H1 (cell line): ENCODE measurements around the gene OTP. TPM values are rescaled to one million over a fixed set of nuclear protein-coding genes. Genes with fewer than 3 reads are reported as not detected.

ENCODE experiments used
- CHD2 ChIP-seq: IDR thresholded peaks from 2 replicates; pipeline ENCODE4 v1.6.1; 2012; ENCODE audit warnings: low read length, improper control_type of control experiment
- CTBP2 ChIP-seq: IDR thresholded peaks from 2 replicates; pipeline ENCODE4 v1.7.0; 2011; ENCODE audit warnings: borderline replicate concordance, mild to moderate bottlenecking, moderate library complexity, mixed read lengths, low read length; ENCODE audit not compliant: insufficient read depth, insufficient read length
- EGR1 ChIP-seq: IDR thresholded peaks from 2 replicates; pipeline ENCODE4 v1.6.1; 2011; ENCODE audit warnings: low read depth, low read length, borderline replicate concordance
- EP300 ChIP-seq, 2 experiments: IDR thresholded peaks; 1 replicate in 1 of 2; 2 replicates in 1 of 2; pipeline ENCODE4 v1.6.1; 2011 to 2012; ENCODE audit warnings: low read depth in 2 of 2, low read length in 2 of 2, mild to moderate bottlenecking in 2 of 2, borderline replicate concordance in 1 of 2, inconsistent platforms in 1 of 2, moderate library complexity in 1 of 2
- EZH2 ChIP-seq: fragments of 200-600 bp; sonication (generic); IDR thresholded peaks from 2 replicates; pipeline ENCODE4 v1.7.1; 2012; ENCODE audit warnings: low read depth, mild to moderate bottlenecking, moderate library complexity, low read length, inconsistent platforms; ENCODE audit not compliant: severe bottlenecking
- KDM1A ChIP-seq: fragments of 200-600, 300-600 bp; sonication (generic); IDR thresholded peaks from 2 replicates; pipeline ENCODE4 v1.7.1; 2016; ENCODE audit warnings: mild to moderate bottlenecking, low read length, borderline replicate concordance
- NANOG ChIP-seq: IDR thresholded peaks from 2 replicates; pipeline ENCODE4 v1.6.1; 2011; ENCODE audit warnings: low read length, low read depth, mild to moderate bottlenecking, inconsistent platforms; ENCODE audit not compliant: insufficient read depth, poor library complexity, severe bottlenecking
- POU5F1 ChIP-seq: IDR thresholded peaks from 2 replicates; pipeline ENCODE4 v1.6.1; 2011; ENCODE audit warnings: low read depth, mild to moderate bottlenecking, low read length, moderate library complexity
- RAD21 ChIP-seq, 2 experiments: IDR thresholded peaks in 1 of 2; conservative IDR thresholded peaks in 1 of 2; 2 replicates each; pipeline ENCODE4 v1.6.1; 2011; ENCODE audit warnings: low read depth in 2 of 2, low read length in 2 of 2, improper control_type of control experiment in 1 of 2, inconsistent platforms in 1 of 2, mild to moderate bottlenecking in 1 of 2, moderate library complexity in 1 of 2
- RXRA ChIP-seq: IDR thresholded peaks from 2 replicates; pipeline ENCODE4 v1.6.1; 2011; ENCODE audit warnings: low read depth, mild to moderate bottlenecking, low read length, moderate library complexity; ENCODE audit not compliant: insufficient read depth
- SAP30 ChIP-seq: fragments of 300-600 bp; sonication (generic); IDR thresholded peaks from 2 replicates; pipeline ENCODE4 v1.7.1; 2012; ENCODE audit warnings: low read length, moderate library complexity, mild to moderate bottlenecking, inconsistent platforms; ENCODE audit not compliant: insufficient read depth, insufficient replicate concordance
- TAF1 ChIP-seq: IDR thresholded peaks from 2 replicates; pipeline ENCODE4 v1.6.1; 2011; ENCODE audit warnings: mild to moderate bottlenecking, low read depth, low read length
- TBP ChIP-seq: IDR thresholded peaks from 2 replicates; pipeline ENCODE4 v1.6.1; 2011; ENCODE audit warnings: low read depth, low read length, improper control_type of control experiment
- TCF12 ChIP-seq: IDR thresholded peaks from 2 replicates; pipeline ENCODE4 v1.6.1; 2011; ENCODE audit warnings: low read depth, mild to moderate bottlenecking, low read length
- YY1 ChIP-seq: IDR thresholded peaks from 2 replicates; pipeline ENCODE4 v1.6.1; 2011; ENCODE audit warnings: low read depth, mild to moderate bottlenecking, low read length
- polyA plus RNA-seq, 7 experiments: library from polyadenylated mRNA; depleted of rRNA in 3 of 7; stranded (reverse) in 5 of 7; unstranded in 2 of 7; fragments of >200 nt in 5 of 7; fragments of 200-250 nt in 2 of 7; gene quantifications; 1 replicate in 5 of 7; 2 replicates in 1 of 7; 4 replicates in 1 of 7; pipeline versions ENCODE4 v1.2.1 to v1.2.3, GENCODE V29; 2011 to 2013; ENCODE audit warnings: missing spikeins in 2 of 7, mixed read lengths in 2 of 7
- total RNA-seq: library from RNA; stranded (reverse); fragmentation: NEBNext Ultra II Directional; extraction: Animal tissue kit (Norgen Biotek cat#: 25700); gene quantifications from 2 replicates; pipeline ENCODE4 v1.2.1, GENCODE V29; 2021
- TF ChIP-seq, protein P1 (sequence below): IDR thresholded peaks from 2 replicates; pipeline ENCODE4 v1.6.1; 2011; ENCODE audit warnings: low read length, improper control_type of control experiment

The OTP gene
- total and polyA plus RNA-seq, 2 of the 8 experiments (the other 6 are each of a cell fraction or from before 2014, with no cell fraction given) = not detected

DNA sequence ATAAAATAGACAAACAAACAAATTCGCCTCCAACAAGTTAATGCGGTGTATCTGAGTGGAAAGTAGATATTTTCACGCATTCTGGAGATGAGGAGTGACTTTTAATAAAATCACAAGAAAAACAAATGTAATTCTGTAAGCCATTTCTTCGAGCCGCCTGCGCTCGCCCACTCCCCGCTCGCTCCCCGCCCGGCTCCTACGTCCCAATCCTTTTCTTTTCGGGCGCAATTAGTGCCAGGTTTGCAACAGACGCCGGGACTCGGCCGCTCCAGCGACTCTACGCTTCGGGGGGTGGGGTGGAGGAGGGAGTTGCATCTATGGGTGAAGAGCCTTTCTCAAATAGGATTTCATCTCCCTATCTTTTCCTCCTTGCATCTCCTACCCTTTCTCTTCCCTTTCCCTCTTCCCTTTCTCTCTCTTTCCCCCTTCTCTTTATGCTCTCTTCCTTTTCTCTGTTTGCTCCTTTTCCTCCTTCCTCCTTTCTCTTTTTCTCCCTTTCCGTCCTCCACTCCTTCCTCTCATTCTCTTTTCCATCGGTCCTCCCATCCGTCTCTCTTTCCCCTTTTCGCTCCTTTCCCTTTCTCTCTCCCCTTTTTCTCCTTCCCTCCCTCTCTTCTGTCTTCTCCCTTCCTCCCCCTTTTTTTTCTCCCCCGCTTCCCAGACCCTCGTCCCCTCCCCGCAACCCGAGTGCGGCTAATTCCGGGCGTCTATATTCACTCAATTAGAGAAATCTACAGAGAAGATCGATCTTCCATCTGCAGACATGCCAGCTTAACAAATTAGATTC lies 6.1 kb upstream of the OTP start (continued):
- TF ChIP-seq RAD21 (IDR thresholded peaks at IDR 0.05 in 1 of 2, conservative IDR thresholded peaks at IDR 0.05 in 1 of 2; ENCODE audit: low read depth in 2 of 2, low read length in 2 of 2) (no peak), CHD2 (no peak), CTBP2 (peak; percentile 99), YY1 (no peak), TCF12 (0 out of 2 replicates have a peak, but pooled peaks have one; percentile 63), EP300 (IDR thresholded peaks at IDR 0.05; ENCODE audit: borderline replicate concordance in 1 of 2, low read depth in 2 of 2, low read length in 2 of 2) (no peak), RXRA (no peak), TBP (no peak), SAP30 (no peak), TAF1 (no peak), EGR1 (peak; percentile 80), NANOG (no peak), EZH2 (peak; percentile 69), POU5F1 (no peak), KDM1A (no peak)
- TF ChIP-seq, protein P1, sequence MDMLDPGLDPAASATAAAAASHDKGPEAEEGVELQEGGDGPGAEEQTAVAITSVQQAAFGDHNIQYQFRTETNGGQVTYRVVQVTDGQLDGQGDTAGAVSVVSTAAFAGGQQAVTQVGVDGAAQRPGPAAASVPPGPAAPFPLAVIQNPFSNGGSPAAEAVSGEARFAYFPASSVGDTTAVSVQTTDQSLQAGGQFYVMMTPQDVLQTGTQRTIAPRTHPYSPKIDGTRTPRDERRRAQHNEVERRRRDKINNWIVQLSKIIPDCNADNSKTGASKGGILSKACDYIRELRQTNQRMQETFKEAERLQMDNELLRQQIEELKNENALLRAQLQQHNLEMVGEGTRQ = no peak
